Effector CD8-positive, alpha-beta T cell (primary cell): ENCODE measurements around the gene ZNF681.
"Not testable (repeated sequence)": the region's sequence is repeated elsewhere in the genome, so short reads cannot be mapped to it uniquely, and the experiment has no call there.

Source experiments
- DNase-seq: peaks from one replicate; lab custom pipeline; 2025; lab: John Stamatoyannopoulos, UW
- total RNA-seq, 4 experiments: gene quantifications; one replicate each; lab custom pipeline; 2026; lab: John Stamatoyannopoulos, UW

Gene ZNF681
- 11.9 to 20.9 (median 14.9) reads per million in 4 experiments for total RNA-seq

- DNase-seq: peak; percentile 79
These were observed at the start of gene ZNF681 for GRCh38 chr19:23758187-23759074. Gene ZNF681, minus strand, starts transcription at chr19:23758891. Its CDS starts 142 bp downstream, at chr19:23758749.

GRCh38 chr19:23804676-23805075 is 46.0 kb upstream of the ZNF681 start:
- no peak for DNase-seq

GRCh38 chr19:23802290-23802689 is 43.6 kb upstream of the ZNF681 start:
- DNase-seq: no peak

- DNase-seq: no peak
These were observed 43.1 kb upstream of the ZNF681 start for GRCh38 chr19:23801803-23802202.

GRCh38 chr19:23800868-23801267 is 42.2 kb upstream of the ZNF681 start:
- no peak for DNase-seq

- DNase-seq: no peak
These were observed 41.6 kb upstream of the ZNF681 start for GRCh38 chr19:23800271-23800670.

GRCh38 chr19:23799321-23799720 is 40.6 kb upstream of the ZNF681 start:
- peak; percentile 2 for DNase-seq

- no peak for DNase-seq
These were observed 36.8 kb upstream of the ZNF681 start for GRCh38 chr19:23795462-23795861.

GRCh38 chr19:23792784-23793183 is 34.1 kb upstream of the ZNF681 start:
- DNase-seq: no peak

GRCh38 chr19:23790641-23791488 is 32.2 kb upstream of the ZNF681 start:
- no peak for DNase-seq

- DNase-seq: no peak
These were observed 30.6 kb upstream of the ZNF681 start for GRCh38 chr19:23789246-23789645.

- no peak for DNase-seq
These were observed 29.7 kb upstream of the ZNF681 start for GRCh38 chr19:23788411-23788810.

GRCh38 chr19:23787106-23787505 is 28.4 kb upstream of the ZNF681 start:
- no peak for DNase-seq

GRCh38 chr19:23785982-23786381 is 27.3 kb upstream of the ZNF681 start:
- DNase-seq: no peak

GRCh38 chr19:23784274-23784673 is 25.6 kb upstream of the ZNF681 start:
- DNase-seq: no peak

- DNase-seq: no peak
These were observed 24.9 kb upstream of the ZNF681 start for GRCh38 chr19:23783636-23784035.

- DNase-seq: no peak
These were observed 21.0 kb upstream of the ZNF681 start for GRCh38 chr19:23779645-23780044.

- DNase-seq: no peak
These were observed 19.9 kb upstream of the ZNF681 start for GRCh38 chr19:23778566-23778965.

GRCh38 chr19:23778036-23778435 is 19.3 kb upstream of the ZNF681 start:
- not testable (repeated sequence) for DNase-seq

- no peak for DNase-seq
These were observed 18.5 kb upstream of the ZNF681 start for GRCh38 chr19:23777216-23777615.

GRCh38 chr19:23776507-23777205 is 18.0 kb upstream of the ZNF681 start:
- no peak for DNase-seq

GRCh38 chr19:23774524-23774971 is 15.9 kb upstream of the ZNF681 start:
- DNase-seq: no peak
